GM18909 (cell line): ENCODE measurements around the gene CAPSL.
"Not testable (repeated sequence)": the region's sequence is repeated elsewhere in the genome, so short reads cannot be mapped to it uniquely, and the experiment has no call there.

Experiments used
- ATAC-seq: cut with Tn5 transposase; IDR thresholded peaks from one replicate; pipeline ENCODE4 v1.9.1; 2021; ENCODE audit warnings: mild to moderate bottlenecking; ENCODE audit not compliant: unreplicated experiment, poor library complexity

Gene CAPSL

DNA sequence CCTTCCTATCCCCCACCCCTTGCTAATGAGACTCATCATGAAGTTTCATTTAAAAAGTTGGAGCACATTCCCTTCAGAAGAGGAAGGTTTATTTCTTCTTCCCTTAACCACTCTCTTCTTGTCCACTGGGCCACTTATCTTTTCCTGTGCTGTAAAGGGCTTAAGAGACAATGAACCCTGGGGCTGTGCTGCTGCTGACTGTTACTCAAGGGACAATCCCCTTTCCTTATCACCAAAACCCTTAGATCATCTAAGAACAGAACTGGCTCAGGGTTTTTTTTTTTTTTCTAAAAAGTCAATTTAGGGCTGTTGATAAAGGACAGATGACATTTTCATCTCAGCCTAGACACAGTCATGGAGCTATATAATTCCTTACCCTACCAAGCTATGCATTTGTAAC lies 29.6 kb downstream of the CAPSL start:
- no peak for ATAC-seq

DNA sequence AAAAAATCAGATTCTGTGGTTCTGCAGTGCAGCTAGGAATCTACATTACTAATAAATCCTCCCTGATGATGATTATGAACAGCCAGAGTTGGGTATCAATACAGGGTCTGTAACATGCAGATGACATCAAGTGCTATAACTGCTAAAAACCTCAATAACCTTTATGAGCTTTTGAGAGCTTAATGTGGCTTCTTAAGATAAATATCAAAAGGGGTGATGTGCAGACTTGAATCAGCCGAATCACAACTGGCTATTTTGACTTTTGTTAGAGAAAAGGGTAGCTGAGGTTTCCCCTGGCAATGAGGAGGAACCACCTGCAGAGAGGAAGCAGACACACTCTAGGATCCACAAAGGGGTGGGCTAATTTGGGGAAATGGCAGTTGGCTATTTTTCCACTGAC lies 30.2 kb downstream of the CAPSL start:
- no peak for ATAC-seq

DNA sequence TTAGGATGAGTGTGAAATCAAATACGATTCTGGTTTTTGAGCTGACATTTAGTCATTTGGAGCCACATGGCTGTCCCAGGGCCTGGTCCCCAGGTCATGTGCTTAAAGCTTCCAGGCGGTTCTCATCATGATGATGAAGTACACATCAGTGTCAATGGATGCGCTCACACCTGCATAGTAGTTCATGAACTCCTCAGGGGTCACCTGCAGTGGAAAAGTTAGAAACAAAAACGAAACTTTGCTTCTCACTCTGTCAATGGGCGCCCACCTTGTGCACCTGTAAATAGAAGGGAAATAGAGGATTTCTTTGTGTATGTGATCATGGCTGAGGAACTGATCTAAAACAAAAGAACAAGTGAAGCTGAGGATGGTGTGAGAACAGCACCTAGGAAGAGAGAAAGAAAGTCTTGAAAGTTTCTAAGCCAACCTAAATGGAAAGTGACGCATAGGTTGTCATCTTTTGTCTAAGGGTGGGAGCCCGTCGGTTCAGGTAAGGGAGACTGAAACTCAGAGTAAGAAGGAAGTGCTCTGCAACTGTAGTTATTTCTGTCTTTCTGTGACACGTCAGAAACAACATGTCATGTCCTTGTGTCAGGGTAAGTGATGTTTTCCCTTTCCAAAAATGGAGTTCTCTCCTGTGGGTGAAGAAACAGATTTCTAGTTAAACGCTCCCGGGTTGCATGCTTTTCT lies 33.8 kb downstream of the CAPSL start:
- ATAC-seq: peak; percentile 55

DNA sequence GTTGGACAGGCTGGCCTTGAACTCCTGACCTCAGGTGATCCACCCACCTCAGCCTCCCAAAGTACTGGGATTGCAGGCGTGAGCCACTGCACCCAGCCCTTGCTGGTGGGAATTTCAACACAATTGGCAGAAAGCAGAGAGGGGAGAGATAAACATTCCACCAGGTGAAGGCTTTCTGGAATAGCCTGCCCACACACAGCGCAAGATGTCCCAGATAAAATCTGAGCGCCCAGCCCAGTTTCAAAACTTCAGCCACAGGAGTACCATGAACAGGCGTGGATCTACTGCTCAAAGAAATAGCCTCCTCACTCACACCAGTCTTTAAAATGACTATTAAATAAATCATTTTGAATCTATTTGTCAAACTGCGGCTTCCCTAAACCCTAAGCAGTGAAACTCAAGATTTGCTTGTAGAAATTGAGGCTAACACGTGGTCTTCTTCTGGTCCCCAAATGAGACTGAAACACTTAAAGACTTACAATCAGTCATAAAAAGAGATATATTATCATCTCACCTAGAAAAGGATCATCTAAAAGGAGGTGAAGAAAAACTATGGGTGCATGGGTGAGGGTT lies 34.7 kb downstream of the CAPSL start:
- ATAC-seq: no peak

DNA sequence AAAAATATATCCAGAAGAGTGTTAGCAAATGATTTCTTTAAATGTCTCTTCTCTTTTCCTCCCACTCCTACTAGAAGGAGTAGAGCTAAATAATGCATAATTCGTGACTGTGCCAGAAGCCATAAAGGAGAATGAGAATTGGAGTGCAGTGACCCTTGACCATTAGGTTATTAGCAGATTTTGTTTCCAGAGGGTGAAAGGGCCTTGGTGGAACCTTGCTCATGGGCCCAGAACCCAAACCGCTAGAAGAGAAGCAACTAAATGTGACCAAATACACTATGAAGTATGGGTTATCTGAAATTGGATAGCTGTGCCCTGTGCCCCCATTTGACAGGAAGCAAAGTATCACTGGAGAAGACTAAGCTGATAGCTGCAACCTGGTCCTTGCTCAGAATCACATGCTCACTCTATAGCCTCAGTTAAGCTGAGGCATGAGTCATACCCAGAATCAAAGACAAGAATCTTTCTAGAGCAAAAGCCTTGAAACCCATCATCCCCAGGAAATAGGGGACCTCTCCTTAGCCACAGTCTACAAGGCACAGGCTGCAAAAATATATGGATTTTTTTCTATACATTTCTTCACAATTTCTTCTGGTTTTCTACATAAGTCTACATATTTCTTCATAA lies 36.3 kb downstream of the CAPSL start:
- peak; percentile 77 for ATAC-seq

DNA sequence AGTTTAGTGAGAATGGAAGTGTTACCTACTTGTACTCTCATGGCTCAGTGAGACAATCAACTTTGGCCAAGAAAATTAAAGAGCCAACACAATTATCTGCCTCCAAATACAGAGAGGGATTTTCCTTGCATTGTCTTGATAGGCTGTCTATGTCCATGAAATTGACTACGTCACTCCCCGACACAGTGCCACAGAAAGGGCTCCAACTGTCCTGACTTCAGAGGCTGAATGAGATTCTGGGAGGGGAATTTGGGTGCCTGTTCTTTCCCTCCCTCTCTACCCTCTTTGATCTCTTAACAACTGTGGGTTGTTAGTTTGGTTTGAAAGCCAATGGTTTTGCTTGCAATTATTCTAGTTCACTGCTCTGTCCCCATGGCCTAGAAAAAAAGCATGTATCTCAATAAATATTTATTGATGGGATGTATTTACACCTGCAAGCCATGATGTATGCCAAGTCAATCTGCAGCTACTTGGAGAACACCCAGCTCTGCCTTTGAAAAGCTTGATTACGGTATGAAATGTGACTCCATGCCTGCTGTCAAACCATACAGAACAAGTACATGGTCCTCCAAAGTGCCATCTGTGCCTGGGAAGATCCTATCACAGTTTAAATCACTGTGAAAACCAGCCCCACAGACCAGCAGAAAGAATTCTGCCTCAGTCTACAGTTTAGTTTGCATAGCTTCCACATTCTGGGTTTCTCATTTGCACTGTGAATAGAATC lies 37.3 kb downstream of the CAPSL start:
- ATAC-seq: no peak

DNA sequence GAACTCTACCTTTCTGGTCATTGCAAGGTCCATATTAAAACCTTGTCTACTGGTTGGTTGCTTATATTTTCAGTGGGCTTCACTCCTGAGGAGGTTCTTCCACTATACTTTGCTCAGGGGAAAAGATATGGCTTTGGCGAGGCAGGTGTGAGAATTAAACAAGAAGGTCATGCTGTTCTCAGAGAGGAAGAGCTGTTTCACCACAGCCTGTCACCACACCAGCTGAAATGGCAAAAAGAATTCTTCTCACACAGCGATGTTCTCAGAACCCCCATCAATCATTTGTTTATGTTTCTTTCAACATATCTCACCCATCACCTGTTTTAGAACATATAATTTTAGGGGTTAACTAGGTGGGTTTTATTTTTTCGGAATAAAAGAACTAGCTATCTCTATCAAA lies 38.6 kb downstream of the CAPSL start:
- ATAC-seq: peak; percentile 37

DNA sequence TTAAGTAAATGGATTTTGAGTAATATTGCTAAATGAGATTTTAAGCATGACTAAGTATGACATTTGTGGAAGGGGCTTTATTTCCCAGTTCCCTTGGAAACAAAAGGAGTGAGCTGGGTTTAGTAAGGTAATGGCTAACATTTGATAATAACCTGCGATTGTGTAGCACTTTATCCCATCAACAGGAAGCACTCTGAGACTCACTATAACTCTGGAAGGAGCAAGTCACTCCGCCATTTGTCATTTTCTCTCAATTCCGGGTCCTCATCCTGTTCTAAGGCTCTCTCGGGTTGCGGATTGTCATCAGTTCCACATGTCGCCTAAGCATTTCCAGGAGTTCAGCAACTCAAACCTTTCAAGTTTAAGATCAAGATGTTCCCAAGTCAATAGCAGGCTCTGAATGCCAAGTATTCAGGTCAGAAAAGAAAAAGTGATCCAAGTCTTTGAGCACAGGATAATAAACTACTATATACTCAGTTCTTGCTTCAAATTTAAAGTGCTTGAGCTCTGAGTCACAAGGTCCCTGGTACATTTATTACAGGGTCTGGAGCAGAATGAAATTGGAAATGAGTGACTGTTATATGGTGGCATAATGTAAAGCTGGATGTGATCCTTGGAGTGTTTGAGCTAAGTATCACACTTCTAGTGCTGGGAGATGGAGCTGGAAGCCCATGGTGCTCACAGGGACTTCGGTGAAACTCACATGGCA lies 39.3 kb downstream of the CAPSL start:
- ATAC-seq: no peak

DNA sequence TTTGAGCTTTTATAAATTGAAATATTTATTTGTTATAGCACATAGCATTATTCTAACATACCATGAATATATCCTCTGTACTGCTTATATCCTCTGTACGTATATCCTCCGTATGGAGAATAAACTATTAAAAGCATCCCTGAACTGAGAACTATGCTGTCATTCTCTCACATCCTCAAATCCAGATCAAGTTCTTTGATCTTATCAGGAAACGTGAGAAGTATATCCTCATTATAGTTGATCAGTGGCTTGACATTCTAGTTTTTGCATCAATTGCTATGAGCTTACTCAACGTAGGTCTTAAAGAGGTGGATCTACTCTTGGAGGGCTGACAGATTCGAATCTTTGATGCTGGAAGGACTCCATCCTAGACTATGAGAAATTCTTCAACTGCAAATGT lies 44.3 kb downstream of the CAPSL start:
- ATAC-seq: no peak

DNA sequence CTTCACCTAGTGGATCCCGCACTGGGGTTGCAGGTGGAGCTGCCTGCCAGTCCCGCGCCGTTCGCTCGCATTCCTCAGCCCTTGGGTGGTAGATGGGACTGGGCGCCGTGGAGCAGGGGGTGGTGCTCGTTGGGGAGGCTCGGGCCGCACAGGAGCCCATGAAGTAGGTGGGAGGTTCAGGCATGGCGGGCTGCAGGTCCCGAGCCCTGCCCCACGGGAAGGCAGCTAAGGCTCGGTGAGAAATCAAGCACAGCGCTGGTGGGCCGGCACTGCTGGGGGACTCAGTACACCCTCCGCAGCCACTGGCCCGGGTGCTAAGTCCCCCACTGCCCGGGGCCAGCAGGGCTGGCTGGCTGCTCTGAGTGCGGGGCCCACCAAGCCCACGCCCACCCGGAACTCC lies 45.6 kb downstream of the CAPSL start:
- ATAC-seq: not testable (repeated sequence)

DNA sequence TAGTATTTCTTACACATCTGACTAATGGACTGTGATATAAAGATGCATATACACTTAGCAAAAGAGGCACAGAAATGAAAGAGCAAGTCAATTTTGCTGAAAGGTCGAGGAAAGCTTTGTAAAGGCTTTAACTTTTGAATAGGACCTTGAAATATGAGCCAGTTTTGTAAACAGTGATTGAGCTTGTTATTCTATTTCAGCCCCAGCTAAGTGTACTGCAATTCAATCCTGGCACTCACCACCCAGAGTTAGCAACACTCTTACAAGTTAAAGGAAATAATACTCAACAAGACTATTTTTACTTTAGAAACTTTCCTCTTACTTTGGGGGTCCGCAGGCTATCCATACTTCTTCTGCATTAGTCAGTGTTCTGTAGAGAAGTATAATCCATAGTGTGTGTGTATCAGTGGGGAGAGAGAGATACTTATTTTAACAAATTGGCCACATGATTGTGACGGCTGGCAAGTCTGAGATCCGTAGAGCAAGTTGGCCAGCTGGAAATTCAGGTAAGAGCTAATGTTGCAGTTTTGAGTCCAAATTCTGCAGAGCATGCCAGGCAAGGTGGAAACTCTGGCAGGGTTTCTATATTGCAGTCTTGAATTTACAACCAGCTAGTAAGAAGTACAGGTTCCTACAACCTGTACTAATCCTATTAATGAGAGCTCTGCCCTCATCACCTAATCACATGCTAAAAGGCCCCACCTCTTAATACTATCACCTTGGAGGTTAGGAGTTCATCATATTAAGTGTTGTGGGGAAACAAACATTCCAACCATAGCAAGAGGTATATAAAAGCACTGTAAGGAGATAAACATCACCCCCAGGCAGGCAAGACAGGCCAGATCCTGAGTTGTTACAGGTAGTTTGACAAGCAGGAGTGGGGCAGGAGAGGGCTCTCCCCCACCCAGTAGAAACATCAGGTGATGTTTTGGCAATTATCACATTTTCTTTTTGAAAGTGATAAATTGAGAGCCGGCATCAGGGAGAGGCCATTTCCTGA lies 48.1 kb downstream of the CAPSL start:
- ATAC-seq: no peak

DNA sequence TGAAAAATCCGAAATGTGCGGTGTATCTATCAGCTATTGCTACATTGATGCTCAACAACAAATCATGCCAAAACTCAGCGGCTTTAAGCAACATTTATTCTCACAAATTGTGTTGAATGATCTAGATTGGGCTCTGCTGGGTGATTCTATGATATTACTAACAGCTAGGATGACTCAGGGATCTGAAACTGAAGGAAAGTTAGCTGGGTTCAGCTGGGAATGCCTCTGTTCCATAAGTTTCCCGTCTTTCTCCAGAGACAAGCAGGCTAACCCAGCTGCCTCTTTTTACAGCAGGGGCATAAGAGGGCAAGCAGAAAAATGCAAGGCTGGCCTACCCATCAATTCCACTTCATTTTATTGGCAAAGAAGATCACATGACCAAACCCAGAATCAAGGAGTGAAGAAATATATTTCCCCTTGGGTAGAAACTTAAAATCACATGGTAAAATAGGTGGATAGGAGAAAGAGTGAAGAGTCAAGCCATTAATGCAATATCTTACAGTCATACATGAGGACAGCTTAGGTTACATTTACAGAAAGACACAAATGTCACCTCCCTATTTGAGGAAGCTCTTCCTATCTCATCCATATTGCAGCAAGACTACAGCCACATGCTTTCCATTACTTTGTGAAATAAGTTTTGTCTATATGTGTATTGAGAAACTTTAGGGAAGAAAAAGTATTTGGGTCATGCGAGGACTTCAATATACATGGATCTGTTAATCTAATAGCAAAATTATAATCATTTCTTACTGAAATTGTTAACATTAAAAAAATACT lies 50.9 kb downstream of the CAPSL start:
- no peak for ATAC-seq

DNA sequence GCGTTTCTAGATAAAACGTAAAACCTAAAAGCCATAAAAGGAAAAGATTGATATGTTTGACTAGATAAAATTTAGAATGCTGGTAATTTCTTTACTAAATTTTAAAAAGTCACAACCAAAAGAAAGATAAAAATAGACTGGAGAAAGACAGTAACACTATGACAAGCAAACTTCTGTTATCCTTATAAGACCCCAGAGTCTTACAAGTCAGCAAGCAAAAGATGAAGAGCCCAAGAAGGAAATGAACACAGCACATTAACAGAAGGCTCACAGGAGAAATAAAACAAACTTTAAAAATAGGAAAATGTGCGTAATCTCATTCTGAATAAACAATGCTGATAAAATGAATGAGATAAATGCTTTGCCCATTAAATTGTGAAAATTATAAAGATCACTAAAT lies 52.0 kb downstream of the CAPSL start:
- no peak for ATAC-seq

DNA sequence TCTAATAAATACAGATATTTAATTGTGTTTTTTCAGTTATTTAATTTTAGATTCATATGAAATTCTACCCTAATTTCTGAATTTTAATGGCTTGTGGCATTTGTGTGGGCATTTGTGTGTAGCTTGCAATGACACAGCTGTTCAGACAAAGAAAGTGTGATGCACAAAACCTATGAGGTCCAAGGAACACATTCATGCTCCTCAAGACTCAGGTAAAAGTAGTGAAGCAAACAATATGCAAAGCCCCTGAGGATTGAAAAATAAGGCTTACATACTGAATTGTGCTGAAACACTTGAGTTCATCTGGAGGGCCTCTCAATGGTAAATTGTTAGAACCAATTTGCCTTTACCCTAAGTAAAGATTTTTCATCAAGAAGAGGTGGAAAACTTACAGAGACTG lies 53.6 kb downstream of the CAPSL start:
- no peak for ATAC-seq

DNA sequence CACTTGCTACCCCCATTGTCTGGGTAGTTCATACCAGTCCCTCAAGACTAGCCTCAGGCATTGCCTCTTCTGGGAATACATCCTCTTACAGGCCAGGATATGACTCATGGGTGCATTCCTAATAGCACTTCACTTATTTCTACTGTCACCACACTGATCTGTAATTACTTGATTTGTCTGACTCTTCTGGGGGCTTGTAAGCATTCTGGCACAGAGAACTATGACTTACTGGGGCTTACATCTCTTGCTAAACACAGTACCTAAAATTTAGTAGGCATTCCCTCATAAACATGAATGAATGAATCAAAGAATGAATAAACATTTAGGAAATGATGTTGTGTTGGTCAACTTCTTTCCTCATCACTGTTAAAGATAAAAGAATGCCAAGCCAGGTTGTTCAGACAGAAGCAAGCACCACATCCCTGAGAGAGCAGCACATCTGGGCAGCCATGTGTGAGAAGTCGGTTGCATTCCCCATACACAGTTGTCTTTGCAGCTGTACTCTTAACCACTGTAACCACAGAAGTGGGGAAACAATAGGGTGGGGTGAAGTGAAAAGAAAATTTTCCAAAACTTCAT lies 54.1 kb downstream of the CAPSL start:
- ATAC-seq: peak; percentile 77

DNA sequence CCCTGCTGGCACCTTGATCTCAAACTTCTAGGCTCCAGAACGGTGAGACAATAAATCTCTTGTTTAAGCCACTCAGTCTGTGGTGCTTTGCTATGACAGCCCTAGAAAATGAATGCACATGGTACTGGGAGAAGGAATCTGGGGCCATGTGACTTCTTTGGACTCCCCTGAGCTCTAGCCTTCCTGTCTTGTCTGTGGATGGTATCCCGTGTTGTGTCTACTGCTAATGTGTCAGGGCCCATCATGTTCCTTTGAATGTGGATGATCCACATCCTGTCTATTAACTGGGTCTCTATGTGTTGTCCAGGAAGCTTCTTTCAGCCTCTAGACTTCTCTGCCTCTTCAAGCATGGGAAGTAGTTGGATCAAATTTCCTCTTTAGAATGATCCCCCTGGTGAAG lies 56.7 kb downstream of the CAPSL start:
- ATAC-seq: no peak

DNA sequence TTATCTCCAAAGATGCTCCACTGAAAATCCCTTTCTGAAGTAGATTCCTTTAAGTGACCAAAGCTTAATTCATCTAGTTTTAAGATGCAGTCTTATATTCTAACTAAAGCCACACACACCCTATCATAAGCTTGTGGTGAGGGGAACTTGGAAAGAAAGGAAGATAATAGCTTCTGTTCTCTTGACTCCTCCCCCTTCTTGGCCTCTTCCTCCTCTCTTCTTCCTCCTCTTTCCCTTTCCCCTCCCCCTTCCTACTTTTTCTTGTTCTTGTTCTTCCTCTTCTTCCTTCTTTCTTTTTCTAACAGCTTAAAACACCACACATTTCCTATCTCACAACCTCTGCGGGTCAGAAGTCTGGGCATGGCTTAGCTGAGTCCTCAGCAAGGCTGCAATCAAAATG lies 58.3 kb downstream of the CAPSL start:
- no peak for ATAC-seq

DNA sequence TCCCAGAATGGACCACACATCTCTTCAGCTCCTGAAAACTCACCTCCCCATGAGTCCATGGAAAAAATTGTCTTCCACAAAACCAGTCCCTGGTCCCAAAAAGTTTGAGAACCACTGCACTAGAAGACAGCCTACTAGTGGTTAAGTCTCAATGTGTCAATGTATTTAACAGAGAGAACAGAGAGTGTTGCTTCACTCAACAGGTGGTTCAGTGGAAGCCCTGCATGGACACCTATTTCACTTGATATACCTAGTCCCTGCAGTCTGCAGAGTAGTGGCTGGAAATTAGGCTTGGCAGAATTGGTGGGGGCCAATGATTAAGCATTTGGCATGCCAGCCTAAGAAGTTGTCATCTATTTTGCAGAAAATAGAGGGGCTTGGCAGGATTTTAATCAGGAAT lies 58.8 kb downstream of the CAPSL start:
- ATAC-seq: no peak
